Epithelial cell of prostate (primary cell): Measurements from ENCODE around the gene FNDC11.
"Not testable (repeated sequence)": the region's sequence is repeated elsewhere in the genome, so short reads cannot be mapped to it uniquely, and the experiment has no call there.

Source experiments
- DNase-seq: peaks from one replicate; pipeline ENCODE4 v3.0.0-alpha.2; 2011; ENCODE audit warnings: low read depth, low spot score
- H3K27ac ChIP-seq: fragments of 450-650 bp; 2 replicates; pipeline ENCODE4 v1.5.1; 2017; ENCODE audit warnings: mild to moderate bottlenecking

FNDC11 gene, protein sequence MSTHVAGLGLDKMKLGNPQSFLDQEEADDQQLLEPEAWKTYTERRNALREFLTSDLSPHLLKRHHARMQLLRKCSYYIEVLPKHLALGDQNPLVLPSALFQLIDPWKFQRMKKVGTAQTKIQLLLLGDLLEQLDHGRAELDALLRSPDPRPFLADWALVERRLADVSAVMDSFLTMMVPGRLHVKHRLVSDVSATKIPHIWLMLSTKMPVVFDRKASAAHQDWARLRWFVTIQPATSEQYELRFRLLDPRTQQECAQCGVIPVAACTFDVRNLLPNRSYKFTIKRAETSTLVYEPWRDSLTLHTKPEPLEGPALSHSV

DNA sequence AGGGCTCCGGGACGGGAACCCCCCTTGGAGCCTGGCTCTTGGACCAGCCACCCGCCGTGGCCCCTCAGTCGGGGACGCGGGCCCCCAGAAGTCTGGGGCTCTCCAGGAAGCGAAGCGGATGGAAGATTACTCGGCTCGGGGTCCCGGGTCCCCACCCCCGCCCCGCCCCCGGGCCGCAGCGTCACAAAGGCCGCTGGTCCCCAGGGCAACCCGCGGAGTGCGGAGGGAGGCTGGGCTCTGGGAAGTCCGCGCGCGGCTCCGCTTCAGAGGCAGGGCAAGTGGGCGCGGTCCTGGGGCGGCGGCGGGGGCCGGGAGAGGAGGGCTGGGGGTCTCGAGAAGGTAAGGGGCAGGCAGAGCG, at the start of gene FNDC11:
TSS of gene FNDC11 (plus strand) at position 227 of the 358 bp plus-strand sequence. CDS start 1,505 bp downstream, outside the sequence.
- no peak for DNase-seq
- peak within 1 kb of the TSS; percentile 62 for H3K27ac ChIP-seq

DNA sequence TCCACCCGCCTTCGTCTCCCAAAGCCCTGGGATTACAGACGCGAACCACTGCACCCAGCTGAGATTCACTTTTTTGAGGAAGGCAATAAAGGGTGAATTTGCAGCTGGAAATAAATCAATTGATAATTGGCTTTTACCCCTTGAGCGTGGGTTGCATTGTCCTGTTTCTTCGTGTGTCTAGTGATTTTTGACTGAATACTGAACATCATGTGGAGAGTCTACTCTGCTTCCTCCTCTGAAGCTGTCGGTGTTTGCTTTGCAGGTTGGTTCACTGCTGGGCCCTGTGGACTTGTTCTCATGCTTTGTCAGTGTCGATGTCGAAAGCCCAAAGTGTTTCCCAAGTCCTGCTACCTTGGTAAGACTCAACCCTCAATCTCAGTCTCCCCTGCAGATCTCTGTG, 49.3 kb upstream of the FNDC11 start:
- no peak for DNase-seq
- H3K27ac ChIP-seq, result no peak overlapping the region

DNA sequence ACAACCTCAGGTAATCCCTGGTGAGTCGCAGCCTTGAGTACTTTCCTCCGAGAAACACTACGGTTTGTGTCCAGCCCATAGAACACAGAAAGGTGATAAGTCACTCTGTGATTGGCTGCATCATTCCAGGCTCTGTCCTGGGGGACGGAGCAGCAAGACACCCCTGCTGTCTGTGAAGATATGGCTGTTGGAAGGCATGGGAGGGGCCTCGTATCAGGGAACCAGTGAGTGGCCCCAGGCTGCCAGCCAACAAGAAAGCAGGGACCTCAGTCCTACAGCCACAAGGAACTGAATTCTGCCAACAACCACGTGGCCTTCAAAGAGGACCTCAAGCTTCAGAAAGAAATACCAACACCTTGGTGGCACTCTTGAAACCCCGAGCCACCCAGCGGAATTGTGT, 48.7 kb upstream of the FNDC11 start:
- no peak overlapping the region for H3K27ac ChIP-seq
- no peak for DNase-seq

DNA sequence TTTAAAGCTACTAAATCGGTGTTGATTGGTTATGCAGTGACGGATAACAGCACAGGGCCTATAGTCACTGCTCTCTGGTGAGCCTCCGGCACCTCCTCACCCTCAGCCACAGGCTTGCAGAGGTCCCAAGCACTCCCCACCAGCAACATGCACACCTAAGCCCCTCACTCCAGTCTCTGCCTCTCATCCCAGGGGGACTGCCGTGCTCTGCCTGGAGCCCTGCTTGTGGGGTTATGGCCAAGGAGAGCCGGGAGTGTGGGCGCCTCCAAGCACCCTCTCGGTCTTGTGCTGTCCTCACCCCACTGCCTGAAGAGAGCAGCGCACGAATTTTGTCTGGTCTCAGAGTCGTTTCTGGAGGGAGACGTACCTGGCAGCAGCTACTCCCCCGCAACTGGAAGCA, 48.2 kb upstream of the FNDC11 start:
- DNase-seq, result no peak
- no peak overlapping the region for H3K27ac ChIP-seq

DNA sequence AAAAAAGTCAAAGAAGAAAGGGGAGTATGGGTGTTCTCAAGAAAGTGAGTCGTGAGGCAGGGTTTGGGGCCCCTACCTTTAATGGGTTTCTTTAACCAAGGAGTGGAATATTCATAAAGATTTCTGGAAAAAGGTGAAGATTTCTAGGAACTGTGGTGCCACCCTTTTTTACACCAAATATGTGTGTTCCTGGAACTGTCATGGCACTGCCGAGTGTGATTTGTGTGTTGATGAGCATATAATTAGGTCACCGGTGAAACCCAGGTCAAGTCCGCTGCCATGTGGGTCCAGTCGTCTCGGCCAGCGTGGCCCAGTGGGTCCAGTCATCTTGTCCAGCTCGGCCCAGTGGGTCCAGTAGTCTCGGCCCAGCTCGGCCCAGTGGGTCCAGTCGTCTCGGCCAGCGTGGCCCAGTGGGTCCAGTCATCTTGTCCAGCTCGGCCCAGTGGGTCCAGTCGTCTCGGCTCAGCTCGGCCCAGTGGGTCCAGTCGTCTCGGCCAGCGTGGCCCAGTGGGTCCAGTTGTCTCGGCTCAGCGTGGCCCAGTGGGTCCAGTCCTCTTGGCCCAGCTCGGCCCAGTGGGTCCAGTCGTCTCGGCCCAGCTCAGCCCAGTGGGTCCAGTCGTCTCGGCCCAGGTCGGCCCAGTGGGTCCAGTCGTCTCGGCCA, 46.7 kb upstream of the FNDC11 start:
- no peak overlapping the region for H3K27ac ChIP-seq
- DNase-seq, result no peak

DNA sequence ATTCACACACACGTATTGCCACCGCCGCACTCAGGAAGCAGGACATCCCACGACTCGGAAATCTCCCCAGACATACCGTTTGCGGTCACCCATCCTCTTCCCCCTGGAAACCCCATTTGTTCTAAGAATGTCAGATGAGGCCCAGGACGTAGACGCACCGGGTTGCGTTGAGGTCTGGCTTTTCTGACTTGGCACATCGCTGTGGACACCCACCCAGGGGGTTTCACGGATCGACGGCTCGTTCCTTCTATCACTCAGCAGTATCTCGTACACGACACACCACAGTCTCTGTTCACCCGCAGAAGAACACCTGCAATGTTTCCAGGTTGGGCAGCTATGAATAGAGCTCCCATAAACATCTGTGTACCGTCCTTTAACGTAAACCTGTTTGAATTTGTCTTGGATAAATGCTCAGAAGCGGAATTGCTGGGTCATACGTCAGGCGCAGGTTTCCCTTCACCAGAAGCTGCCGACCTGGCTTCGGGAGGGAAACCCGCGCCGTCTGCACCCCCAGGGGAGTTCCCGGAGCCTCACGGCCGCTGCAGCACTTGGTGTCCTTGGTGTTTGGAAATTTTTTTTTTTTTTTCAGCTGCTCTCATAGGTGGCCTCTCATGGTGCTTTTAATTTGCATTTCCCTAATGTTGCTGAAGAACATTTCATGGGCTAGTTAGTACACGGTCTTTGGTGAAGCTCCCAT, 45.7 kb upstream of the FNDC11 start:
- no peak for DNase-seq
- no peak overlapping the region for H3K27ac ChIP-seq

DNA sequence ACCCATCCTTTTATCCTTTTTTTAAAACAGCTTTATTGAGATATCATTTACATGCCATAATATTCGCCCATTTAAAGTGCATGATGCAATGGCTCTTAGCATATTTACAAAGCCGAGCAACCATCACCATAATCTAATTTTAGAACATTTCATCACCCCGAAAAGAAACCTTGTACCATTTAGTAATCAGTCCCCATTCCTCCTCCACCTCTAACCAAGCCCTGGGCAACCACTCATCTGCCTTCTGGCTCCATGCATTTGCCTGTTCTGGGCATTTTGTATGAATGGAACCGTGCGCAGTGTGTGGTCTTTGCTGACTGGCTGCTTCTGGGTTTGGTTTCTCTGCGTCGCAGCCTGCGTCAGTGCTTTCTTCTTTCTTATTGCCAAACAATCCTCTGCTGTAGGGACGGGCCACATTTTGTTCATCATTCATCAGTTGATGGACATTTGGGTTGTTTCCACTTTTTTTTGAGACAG, 44.8 kb upstream of the FNDC11 start:
- no peak for DNase-seq
- no peak overlapping the region for H3K27ac ChIP-seq

DNA sequence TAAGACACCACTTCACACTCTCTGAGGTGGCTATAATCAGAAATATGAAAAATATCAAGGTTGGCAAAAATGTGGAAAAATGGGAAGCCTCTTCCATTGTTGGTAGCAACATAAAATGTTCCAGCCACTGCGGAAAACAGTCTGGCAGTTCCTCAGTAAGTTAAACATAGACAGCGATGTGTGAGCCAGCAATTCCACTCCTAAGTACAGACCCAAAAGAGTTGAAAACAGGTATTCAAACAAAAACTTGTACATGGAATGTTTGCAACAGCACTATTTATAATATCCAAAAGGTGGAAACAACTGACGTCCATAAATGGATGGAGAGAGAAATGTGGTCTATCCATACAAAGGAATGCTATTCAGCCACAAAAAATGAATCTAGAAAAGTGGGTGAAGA, 40.8 kb upstream of the FNDC11 start:
- DNase-seq, result no peak
- H3K27ac ChIP-seq, result no peak overlapping the region

DNA sequence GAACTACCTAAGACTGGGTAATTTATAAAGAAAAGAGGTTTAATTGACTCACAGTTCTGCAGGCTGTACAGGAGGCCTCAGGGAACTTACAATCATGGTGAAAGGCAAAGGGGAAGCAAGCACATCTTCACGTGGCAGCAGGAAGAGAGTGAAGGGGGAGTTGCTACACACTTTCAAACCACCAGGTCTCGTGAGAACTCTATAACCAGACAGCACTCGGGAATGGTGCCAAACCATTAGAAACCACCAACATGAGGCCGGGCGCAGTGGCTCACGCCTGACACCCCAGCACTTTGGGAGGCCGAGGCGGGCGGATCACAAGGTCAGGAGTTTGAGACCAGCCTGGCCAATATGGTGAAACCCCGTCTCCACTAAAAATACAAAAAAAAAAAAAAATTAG, 39.4 kb upstream of the FNDC11 start:
- not testable (repeated sequence) for DNase-seq, H3K27ac ChIP-seq

DNA sequence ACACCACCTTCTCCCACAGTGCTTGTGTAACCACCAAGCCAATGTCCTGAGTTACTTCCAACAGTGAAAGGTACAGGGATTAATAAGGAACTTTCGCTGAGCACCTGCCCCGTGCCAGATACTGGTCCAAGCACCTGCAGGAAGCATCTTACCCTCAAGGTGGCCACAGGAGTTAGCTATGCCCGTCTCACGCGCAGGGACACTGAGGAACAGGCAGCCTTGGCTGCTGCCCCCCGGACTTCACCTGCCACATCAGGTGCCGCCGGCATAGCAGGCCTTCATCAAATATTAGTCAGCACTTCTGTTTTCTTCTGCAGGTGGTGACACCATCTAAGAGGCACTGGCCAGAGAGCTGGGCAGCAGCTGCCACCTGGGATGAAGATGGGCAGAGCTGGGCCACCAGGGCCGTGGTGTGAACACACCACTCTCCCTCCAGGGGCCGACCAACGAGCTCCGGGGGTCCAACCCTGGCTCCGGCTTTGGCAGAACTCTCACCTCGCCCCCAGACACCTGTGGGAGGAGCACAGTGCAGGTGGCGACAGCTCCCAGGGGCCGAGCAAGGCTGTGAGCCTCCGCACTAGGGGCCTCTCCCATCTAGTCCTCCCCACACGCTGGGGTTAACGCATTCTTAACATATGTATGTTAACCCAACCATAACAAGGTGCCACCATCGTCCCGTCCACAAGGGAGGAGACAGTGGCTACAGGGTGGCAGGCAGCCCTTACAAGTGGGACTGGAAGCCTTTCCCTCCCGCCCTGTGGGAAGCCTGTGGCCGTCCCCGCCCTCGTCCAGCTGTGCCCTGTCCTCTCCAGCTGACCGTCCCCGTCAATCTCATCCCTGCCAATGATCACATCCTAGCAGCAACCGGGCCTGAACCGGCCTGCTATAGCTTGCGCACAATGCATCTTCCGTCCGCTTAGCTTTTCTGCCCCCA, 36.3 kb upstream of the FNDC11 start:
- H3K27ac ChIP-seq, result no peak overlapping the region
- no peak for DNase-seq

DNA sequence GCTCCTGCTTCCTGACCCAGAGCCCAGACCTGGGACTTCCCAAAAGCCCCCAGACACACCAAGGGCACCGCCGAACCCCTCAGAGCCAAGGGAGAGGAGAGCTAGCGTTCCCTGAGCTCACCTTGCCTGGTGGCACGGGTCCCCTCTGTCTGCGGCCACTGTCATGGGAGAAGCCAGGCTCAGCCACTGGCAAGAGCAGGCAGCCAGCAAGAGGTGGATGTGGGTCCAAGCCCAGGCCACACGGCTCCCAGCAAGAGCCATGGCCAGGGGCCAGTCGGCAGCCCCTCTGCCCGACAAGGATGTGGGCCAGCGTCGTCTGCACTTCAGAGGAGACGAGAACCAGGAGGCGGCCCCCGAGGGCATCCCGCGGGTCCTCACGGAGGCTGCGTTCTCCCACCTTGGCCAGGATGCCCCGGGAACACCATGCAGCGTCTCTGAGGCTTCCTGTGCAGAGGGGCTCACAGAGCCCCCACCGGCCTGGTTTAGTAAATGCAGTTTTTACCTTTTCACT, 35.6 kb upstream of the FNDC11 start:
- H3K27ac ChIP-seq, result no peak overlapping the region
- no peak for DNase-seq

DNA sequence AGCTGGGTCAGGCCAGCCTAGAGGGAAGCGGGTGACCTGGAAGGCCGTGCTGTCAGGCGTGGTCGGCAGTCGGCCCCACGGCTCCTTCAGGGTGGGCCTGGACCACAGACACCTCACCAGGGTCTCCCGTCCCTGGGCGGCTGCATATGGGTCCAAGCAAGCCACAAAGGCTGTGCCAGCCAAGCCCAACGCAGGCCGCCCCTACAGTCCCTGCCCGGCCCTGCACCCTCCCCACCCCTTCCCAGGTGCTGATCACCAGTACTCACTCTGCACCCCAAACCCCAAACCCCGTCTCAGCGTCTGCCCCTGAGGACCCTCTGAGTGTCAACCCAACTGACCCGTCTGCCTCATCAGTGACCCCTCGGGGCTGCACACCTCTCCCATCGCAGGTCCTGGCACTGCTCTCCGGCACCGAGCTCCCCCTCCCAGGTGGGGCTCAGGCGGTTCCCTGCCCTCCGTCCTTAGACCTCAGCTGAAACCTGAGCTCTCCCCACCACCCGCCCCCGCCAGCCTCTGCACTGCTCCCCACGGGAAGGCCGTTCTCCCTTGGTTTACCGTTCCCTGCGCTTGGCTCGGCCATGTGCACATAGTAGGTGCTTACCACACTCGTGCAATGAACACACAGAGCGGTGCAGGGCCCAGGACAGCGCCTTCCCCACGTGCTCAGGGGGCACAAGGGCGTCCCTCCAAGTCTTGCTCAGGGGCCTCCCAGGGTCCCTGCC, 34.9 kb upstream of the FNDC11 start:
- DNase-seq, result no peak
- no peak overlapping the region for H3K27ac ChIP-seq

DNA sequence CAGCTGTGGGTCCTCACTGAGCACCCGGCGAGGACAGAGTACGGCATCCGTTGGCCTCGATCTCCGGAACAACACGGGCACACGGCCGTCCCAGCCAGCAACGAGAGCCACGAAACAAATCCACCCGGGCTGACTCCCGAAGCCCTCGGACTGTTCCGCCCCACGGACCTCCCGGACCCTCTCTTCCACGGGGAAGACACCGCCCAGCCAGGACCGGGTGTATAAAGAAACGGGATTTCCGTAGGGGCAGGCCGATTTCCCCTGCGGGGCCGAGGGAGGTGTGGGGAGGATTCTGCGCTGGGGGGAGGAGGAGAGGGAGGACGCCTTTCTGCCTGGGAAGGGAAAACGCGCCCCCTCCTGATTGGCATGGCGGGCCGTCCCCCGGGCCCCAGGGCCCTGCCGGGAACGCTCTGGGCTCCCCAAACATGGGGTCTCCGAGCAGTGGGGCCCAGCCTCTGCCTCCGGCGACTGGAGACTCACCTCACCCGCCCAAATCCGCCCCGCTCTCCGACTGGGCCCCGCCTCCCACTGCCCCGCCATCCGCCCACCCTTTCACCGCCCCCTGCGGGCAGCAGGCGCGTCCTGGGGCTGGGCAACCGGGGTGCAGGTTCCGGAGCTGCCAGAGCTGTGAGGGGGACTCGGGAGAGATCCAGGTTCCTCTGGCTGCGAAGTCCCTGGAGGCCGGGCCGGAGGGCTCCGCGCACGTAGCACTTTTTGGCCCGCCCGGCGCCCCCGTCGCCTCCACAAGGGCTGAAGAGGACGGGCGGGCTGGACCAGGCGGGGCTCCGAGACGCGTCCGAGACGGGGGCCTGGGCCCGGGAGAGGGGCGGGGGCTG, 34.1 kb upstream of the FNDC11 start:
- peak overlapping the region; percentile 89 for H3K27ac ChIP-seq
- no peak for DNase-seq

DNA sequence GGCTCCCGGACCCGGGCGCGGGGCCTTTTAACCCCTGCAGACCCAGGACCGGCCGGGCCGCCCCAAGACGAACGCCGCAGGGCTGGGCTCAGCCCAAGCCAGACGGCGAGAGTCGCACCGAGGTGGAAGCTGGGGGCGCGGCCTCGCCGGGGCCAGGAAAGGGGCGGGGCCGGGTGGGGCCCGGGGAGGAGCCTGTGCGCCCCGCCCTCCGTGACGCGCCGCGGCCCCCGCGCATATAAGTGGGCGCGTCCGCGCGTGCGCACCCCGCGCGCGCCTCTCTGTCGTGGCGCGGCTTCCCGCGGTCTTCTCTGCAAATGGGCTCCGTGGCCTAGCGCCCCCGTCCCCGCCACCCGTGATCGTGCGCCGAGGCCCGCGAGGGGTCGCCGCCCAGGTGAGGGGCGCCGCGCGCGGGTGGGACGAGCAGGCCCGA, 33.4 kb upstream of the FNDC11 start, which contains the start of gene PPDPF:
TSS of gene PPDPF (plus strand) at position 262 of the 430 bp plus-strand sequence. CDS start 544 bp downstream, outside the sequence.
- peak within 1 kb of the TSS; percentile 89 for H3K27ac ChIP-seq
- no peak for DNase-seq

DNA sequence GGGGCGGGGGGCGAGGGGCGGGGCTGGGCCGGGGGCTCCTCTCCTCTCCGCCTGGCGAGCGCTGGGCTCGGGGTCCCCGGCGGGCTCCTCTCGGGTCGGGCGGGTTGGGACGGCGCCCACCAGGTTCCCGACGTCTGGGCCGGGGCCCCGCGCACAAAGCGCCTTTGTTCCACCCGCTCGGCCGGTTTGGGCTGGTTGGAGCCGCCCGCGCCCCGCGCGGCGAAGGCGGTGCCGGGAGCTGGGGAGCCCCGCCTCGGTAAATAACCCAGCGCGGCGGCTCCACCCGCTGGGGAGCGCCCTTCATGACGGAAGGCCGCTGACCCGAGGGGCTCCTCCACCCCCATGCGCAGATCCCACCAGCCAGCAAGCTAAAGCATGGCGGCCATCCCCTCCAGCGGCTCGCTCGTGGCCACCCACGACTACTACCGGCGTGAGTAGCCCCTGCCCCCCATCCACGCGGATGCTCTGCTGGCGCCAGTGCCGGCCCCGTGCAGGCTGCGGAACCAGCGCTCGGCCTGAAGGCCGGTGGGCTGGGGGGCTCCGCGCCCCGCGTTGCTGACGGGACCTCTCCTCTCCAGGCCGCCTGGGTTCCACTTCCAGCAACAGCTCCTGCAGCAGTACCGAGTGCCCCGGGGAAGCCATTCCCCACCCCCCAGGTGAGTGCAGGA, 32.9 kb upstream of the FNDC11 start:
- H3K27ac ChIP-seq, result peak overlapping the region; percentile 89
- DNase-seq, result no peak

DNA sequence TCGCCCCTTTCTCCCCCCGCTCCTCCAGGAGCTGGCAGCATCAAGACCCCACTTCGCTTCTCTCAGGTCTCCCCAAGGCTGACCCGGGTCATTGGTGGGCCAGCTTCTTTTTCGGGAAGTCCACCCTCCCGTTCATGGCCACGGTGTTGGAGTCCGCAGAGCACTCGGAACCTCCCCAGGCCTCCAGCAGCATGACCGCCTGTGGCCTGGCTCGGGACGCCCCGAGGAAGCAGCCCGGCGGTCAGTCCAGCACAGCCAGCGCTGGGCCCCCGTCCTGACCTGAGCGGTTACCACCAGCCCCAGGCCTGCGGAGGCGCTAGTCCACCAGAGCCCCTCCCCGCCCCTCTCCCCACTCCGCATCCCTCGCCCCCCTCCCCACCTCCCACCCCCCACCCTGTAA, 32.4 kb upstream of the FNDC11 start:
- peak overlapping the region; percentile 89 for H3K27ac ChIP-seq
- DNase-seq, result no peak

DNA sequence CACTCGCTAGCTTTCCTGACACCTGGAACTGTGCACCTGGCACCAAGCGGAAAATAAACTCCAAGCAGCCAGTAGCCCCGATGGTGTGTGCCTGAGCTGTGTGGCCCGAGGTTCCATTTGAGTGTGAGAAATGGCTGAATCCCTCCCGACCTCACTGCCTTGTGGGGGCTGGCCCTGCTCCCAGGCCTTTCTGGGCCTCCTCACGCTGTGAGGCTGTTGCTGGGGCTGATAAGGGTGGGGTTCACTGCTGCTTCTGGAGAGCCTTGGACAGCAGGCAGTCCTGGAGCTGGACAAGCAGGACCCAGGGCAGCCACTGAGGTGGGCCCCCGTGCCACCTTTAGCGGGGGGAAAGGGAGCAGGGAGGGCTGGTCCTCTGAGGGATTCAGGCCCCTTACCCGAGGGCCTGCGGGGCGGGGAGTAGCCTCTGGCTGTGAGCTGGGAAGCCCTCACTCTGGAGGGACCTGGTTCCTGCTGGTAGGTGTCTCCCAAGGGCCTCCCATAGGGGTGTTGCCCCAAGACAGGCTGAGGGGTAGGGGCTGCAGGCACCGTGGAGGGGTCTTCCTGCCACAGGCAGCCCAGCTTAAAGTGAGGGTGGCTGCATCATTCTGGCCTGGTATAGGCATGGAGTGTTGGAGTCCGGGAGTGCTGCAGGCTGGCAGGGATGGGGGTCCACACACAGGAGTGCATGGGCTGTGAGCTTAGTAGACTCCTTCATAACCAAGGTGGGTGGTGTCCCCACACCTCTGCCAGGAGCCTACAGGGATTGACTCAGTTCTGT, 31.7 kb upstream of the FNDC11 start:
- DNase-seq, result no peak
- H3K27ac ChIP-seq, result peak overlapping the region; percentile 89
